ENCODE results near the gene RIN2.

RIN2 gene, protein sequence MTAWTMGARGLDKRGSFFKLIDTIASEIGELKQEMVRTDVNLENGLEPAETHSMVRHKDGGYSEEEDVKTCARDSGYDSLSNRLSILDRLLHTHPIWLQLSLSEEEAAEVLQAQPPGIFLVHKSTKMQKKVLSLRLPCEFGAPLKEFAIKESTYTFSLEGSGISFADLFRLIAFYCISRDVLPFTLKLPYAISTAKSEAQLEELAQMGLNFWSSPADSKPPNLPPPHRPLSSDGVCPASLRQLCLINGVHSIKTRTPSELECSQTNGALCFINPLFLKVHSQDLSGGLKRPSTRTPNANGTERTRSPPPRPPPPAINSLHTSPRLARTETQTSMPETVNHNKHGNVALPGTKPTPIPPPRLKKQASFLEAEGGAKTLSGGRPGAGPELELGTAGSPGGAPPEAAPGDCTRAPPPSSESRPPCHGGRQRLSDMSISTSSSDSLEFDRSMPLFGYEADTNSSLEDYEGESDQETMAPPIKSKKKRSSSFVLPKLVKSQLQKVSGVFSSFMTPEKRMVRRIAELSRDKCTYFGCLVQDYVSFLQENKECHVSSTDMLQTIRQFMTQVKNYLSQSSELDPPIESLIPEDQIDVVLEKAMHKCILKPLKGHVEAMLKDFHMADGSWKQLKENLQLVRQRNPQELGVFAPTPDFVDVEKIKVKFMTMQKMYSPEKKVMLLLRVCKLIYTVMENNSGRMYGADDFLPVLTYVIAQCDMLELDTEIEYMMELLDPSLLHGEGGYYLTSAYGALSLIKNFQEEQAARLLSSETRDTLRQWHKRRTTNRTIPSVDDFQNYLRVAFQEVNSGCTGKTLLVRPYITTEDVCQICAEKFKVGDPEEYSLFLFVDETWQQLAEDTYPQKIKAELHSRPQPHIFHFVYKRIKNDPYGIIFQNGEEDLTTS

DNA sequence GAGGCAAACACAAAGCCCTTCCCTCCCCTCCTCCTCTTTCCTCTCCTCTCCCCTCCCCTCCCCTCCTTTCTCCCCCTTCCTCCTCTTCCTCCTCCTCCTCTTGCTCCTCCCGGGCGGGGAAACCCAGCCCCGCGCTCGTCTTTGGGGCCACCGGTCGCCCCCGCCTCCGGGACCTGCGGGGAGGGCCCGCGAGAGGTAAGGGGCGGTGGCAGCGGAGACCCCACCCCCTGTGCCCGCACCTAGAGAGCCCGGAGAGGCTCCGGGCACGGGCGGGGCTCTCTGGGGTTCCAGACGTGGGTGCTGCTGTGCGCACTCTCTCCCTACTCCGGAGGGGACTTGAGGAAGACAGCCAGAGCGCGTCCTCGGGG lies at the start of gene RIN2:
Gene RIN2 (plus strand): TSS at position 126 of the 368 bp plus-strand sequence. CDS start 131,344 bp downstream, outside the sequence.
- DNase-seq: no peak

DNA sequence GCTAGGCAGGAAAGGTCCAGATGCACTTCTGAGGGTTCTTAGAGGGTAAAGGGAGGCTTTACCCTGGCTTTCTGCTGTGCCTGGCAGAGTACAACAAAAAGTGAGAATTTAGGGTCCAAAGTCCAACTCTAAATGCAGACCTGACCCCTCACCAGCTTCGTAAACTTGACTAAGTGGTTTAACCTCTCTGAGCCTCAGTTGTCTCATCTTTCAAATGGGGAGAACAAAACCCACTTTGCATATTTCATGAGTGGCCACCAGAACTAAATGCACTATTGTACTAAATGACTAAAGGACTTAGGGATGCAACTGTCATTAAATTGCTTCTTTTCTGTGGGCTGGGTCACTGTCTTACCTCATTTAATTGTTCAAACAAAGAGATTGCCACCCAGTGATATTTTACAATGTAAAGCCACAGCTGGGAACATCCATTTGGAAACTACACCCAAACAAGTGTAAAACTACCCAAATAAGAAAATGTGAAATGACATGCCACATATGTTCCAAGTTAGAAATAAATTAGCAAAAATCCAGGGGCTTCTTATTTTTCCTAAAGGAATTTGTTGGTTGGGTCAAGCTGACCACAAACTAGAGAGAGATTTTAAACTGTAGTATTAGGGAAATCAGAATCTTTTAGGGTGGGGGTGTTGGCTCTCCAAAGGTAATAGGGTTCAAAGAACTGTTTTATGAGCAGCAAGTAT lies 48.3 kb upstream of the RIN2 start:
- no peak for DNase-seq

DNA sequence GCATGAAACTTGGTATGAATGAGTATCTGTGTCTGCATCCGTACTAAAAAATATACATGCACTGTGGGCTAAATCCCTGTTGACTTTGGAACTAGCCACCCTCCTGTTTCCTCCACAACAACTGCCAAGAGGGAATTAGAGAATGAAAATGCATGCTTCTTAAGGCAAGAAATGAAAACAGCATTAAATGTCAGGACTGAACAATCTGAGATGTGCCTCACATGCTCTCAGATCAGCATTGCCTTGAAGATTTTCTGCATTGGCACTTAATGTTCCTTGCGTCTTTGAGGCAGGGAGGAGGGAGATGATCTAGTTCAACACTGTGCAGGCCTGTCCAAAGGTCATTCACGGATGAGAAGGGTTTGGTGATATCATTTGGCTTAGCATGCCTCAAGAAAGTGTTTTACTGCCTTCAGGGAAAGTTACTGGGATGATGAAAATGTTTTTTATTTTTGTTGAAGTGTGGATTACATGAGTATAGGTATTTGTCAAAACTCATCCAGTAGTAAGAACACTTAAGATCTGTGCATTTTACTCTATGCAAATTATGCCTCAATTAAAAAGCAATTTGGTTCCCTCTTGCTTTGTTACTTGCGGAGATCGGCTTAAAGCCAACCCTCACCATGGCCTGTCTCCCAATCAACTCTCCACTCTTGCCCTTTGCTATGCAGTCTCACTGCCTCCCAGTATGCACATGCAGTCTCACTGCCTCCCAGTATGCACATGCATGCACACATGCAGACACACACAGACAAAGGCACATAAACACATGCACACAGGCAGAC lies 47.5 kb upstream of the RIN2 start:
- DNase-seq: no peak

- DNase-seq: no peak
These were observed 46.9 kb upstream of the RIN2 start for GRCh38 chr20:19711126-19711525.

GRCh38 chr20:19712721-19713260 lies 45.3 kb upstream of the RIN2 start:
- DNase-seq: no peak

- no peak for DNase-seq
These were observed 44.1 kb upstream of the RIN2 start for GRCh38 chr20:19713822-19714578.

DNA sequence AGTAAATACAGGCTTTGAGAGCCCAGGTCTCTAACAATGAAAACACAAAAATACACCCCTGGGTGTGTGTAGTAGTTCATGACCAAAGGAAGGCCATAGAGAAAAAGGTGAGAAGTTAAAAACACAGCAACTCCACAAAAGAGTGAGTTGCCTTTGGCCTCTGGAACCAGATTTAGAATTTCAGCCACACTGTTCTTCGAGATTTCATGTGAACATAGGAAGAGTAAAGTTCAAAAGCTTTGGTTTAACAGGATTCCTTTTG lies 43.5 kb upstream of the RIN2 start:
- DNase-seq: no peak

- no peak for DNase-seq
These were observed 42.1 kb upstream of the RIN2 start for GRCh38 chr20:19715986-19716385.

GRCh38 chr20:19718880-19719279 lies 39.2 kb upstream of the RIN2 start:
- no peak for DNase-seq

DNA sequence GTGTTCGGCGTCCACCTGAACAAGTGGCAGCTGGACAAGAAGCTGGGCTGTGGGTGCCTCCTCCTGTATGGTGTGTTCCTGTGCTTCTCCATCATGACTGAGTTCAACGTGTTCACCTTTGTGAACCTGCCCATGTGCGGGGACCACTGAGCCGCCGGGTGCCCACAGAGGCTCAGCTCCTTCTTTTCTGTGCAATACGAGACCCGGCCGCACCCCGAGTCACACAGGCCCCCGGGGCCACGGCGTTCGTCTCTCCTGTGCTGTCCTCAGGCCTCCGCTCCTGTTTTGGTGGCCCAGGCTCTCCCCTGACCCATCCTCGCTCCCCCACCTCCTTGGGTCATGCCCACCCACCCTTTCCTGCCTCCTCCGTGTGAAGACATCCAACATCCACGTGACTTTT lies 37.1 kb upstream of the RIN2 start:
- DNase-seq: no peak

DNA sequence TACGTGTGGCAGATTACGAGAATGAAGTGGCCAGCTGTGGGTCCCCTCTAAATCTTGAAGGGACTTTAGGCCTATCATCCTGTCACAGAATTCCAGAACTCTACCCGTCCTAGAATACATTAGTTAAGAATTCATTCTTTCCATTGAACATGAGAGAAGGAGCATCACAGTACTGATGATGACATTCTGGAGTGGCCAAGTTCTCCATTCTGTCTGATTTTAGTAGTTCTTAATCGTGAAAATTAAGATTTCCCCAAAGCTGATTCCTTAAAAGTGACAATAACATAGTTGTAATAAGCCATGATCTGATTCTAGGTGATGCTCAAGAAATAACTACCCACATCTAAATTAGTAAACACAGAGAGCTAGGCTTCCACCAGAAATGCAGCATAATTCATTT lies 35.0 kb upstream of the RIN2 start:
- DNase-seq: no peak

GRCh38 chr20:19723813-19724430 lies 34.1 kb upstream of the RIN2 start:
- DNase-seq: no peak

GRCh38 chr20:19725373-19725772 lies 32.7 kb upstream of the RIN2 start:
- DNase-seq: no peak

DNA sequence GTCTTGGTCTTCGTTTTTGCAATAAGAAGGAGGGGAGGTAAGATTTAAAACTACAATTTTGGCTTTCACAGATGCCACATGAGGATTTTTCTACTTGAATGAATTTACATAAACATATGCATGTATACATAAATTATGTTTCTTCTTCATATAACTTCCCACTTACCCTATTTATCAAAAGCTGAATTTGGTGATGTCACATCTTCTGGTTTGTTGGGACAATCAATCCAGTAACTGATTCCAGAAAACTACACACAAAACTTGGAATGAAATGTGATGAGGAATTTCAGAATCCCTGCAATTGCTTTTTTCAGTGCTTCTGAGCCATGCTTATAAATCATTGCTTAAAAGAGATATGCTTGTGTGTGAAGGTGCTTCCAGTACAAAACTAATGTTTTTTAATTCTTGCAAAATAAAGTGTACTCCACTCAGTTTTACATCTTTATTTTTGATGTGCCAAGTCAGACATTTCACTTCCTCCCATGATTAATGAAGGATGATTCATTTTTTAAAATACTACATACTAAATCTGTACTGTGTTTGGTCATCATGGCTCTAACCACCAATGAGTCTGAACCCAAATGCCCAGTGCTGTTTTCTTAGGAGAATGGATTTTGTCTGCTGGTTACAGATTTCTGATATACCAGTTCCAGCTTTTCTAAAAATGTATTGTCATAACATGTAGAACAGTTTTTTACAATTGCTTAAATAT lies 32.1 kb upstream of the RIN2 start:
- DNase-seq: no peak

DNA sequence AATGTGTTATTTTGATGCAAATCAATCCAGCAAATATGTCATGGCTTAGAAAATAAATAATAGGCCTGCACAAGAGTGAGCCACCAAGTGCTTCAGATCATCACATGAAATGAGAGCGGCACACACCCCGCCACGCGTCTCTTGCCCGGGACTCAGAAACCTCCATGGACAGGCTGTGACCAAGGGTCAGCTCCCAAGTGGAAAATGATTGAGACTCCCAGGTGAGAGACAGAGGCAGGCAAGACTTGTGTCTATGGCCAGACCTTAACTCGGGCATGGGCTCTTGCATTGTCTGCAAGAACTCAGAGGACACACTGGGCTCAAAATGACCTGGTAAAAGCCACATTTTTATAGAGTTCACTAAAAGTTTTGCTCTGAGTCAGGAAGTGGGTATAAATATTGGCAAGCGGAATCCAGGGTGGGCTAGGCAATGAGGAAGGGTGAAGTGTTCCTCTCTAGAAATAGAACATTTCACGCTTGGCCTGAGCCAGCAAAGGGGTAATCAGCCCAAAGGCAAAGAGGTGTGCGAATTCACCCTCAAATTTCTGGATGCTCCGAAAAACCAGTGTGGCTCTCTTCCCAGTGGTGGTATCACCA lies 30.7 kb upstream of the RIN2 start:
- DNase-seq: no peak

- no peak for DNase-seq
These were observed 28.4 kb upstream of the RIN2 start for GRCh38 chr20:19729672-19730071.

- DNase-seq: no peak
These were observed 27.4 kb upstream of the RIN2 start for GRCh38 chr20:19730706-19731105.

GRCh38 chr20:19734811-19735210 lies 23.2 kb upstream of the RIN2 start:
- no peak for DNase-seq

GRCh38 chr20:19735446-19735845 lies 22.6 kb upstream of the RIN2 start:
- no peak for DNase-seq

GRCh38 chr20:19737025-19737424 lies 21.0 kb upstream of the RIN2 start:
- DNase-seq: no peak

All from stimulated activated naive CD4-positive, alpha-beta T cell (primary cell).